HepG2 (cell line): Measurements from ENCODE around the gene CREBRF. TPM values are rescaled to one million over a fixed set of nuclear protein-coding genes. Genes with fewer than 3 reads are reported as not detected.

Experiments
- ATAC-seq: fragments of 200-7000 bp; cut with Tn5 transposase; 3 replicates; pipeline ENCODE4 v1.9.1; 2020; ENCODE audit warnings: mild to moderate bottlenecking, moderate library complexity
- Bru-seq: library from RNA; stranded (reverse); fragments of 400-500 nt; gene quantifications from one replicate; lab custom pipeline; 2021; lab: Mats Ljungman, UMichigan
- BruChase-seq, 2 experiments: library from RNA; stranded (reverse); fragments of 400-500 nt; gene quantifications; one replicate each; lab custom pipeline; 2021; lab: Mats Ljungman, UMichigan
- BruUV-seq: library from RNA; stranded (reverse); fragments of 400-500 nt; replicated peaks from 2 replicates; lab custom pipeline; 2021; lab: Mats Ljungman, UMichigan
- CTCF ChIA-PET: fragments of 300-600 bp; formaldehyde crosslinking; extraction: SDS; loops from one replicate; lab custom pipeline; 2021; ENCODE audit warnings: low total read pairs, inconsistent platforms, low intra/inter-chr PET ratio; lab: Yijun Ruan, JAX
- POLR2A ChIA-PET: fragments of 350-600 bp; sonication (Branson Sonifier 250); formaldehyde crosslinking; loops from one replicate; lab custom pipeline; 2020; ENCODE audit warnings: antibody characterized with exemption, inconsistent platforms; lab: Yijun Ruan, JAX
- DNase-seq: peaks from one replicate; pipeline ENCODE4 v3.0.0-alpha.2; 2015; ENCODE audit warnings: low spot score
- FAIRE-seq: peaks from 3 replicates; lab custom pipeline; 2011; peaks lifted over from hg19 to GRCh38; lab: Jason Lieb, UNC
- H2AFZ ChIP-seq: one replicate; pipeline ENCODE4 v1.6.1; 2011; ENCODE audit warnings: low read length, inconsistent platforms
- H3K27ac ChIP-seq: fragments of 300-600 bp; 3 replicates; pipeline ENCODE4 v1.8.0; 2011; ENCODE audit warnings: mixed run types, mild to moderate bottlenecking, mixed read lengths, low read length, inconsistent platforms; ENCODE audit not compliant: insufficient read depth; ENCODE audit errors: extremely low read length
- H3K27me3 ChIP-seq, 2 experiments: fragments of 200-600 bp in 1 of 2; 2 replicates in 1 of 2; 3 replicates in 1 of 2; pipeline versions ENCODE4 v1.6.0 to v1.8.0; 2011; ENCODE audit warnings: low read length in 2 of 2, mild to moderate bottlenecking in 2 of 2, moderate library complexity in 2 of 2, inconsistent platforms in 1 of 2; ENCODE audit not compliant: insufficient read depth in 2 of 2, control insufficient read depth in 1 of 2
- H3K36me3 ChIP-seq, 2 experiments: fragments of 200-600 bp in 1 of 2; replicated peaks in 1 of 2; 2 replicates in 1 of 2; 3 replicates in 1 of 2; pipeline versions ENCODE4 v1.5.1 to v1.8.0; 2011; ENCODE audit warnings: low read length in 2 of 2, inconsistent platforms in 1 of 2; ENCODE audit not compliant: insufficient read depth in 2 of 2, control insufficient read depth in 1 of 2
- H3K4me1 ChIP-seq: 2 replicates; pipeline ENCODE4 v1.5.1; 2012; ENCODE audit warnings: low read length, inconsistent platforms; ENCODE audit not compliant: insufficient read depth
- H3K4me2 ChIP-seq: 2 replicates; pipeline ENCODE4 v1.6.0; 2011; ENCODE audit warnings: low read depth, low read length, inconsistent platforms
- H3K4me3 ChIP-seq, 3 experiments: fragments of 200-600 bp in 1 of 3; sonication (generic), shearing (Covaris generic) in 1 of 3; replicated peaks in 1 of 3; 2 replicates each; pipeline ENCODE4 v1.5.1; 2011 to 2016; ENCODE audit warnings: low read length in 3 of 3, inconsistent platforms in 2 of 3, low read depth in 2 of 3, mild to moderate bottlenecking in 2 of 3, control low read depth in 1 of 3, mixed read lengths in 1 of 3; ENCODE audit not compliant: insufficient read depth in 1 of 3
- H3K79me2 ChIP-seq: one replicate; pipeline ENCODE4 v1.6.1; 2011; ENCODE audit warnings: low read length, inconsistent platforms; ENCODE audit not compliant: insufficient read depth
- H3K9ac ChIP-seq: 2 replicates; pipeline ENCODE4 v1.6.0; 2011; ENCODE audit warnings: mild to moderate bottlenecking, low read depth, low read length, inconsistent platforms; ENCODE audit not compliant: insufficient read depth
- H3K9me3 ChIP-seq: 2 replicates; pipeline ENCODE4 v1.5.1; 2012; ENCODE audit warnings: mild to moderate bottlenecking, low read length
- H4K20me1 ChIP-seq: 2 replicates; pipeline ENCODE4 v1.6.0; 2011; ENCODE audit warnings: inconsistent platforms, mild to moderate bottlenecking, low read length, moderate library complexity; ENCODE audit not compliant: insufficient read depth
- AGO2 ChIP-seq: fragments of 200-400 bp; formaldehyde crosslinking; optimal IDR thresholded peaks from 2 replicates; pipeline ENCODE3; 2017; ENCODE audit warnings: mild to moderate bottlenecking, low read depth, low read length, moderate library complexity
- CREB1 ChIP-seq, 2 experiments: fragments of 450-650 bp in 1 of 2; IDR thresholded peaks; 2 replicates each; pipeline ENCODE4 v1.6.1; 2016 to 2017; ENCODE audit warnings: control low read depth in 1 of 2, mild to moderate bottlenecking in 1 of 2, missing compliant biosample characterization in 1 of 2, missing genetic modification characterization in 1 of 2
- GATAD2A ChIP-seq: IDR thresholded peaks from 2 replicates; pipeline ENCODE4 v1.6.1; 2016
- KLF6 ChIP-seq: IDR thresholded peaks from 2 replicates; pipeline ENCODE4 v1.8.0; 2016; ENCODE audit warnings: missing biosample characterization, missing genetic modification reagents
- LCORL ChIP-seq, 2 experiments: fragments of 450-650 bp in 1 of 2; sonication (generic) in 1 of 2; formaldehyde crosslinking in 1 of 2; IDR thresholded peaks; 2 replicates each; pipeline versions ENCODE4 v1.5.0 to v1.6.1; 2017 to 2020; ENCODE audit warnings: antibody characterized with exemption in 1 of 2, missing genetic modification reagents in 1 of 2
- NR3C1 ChIP-seq: sonication (generic); formaldehyde crosslinking; IDR thresholded peaks from 2 replicates; pipeline ENCODE4 v1.4.0; 2020; ENCODE audit warnings: missing genetic modification reagents
- REXO4 ChIP-seq: sonication (generic); formaldehyde crosslinking; IDR thresholded peaks from 2 replicates; pipeline ENCODE4 v1.8.0; 2022; ENCODE audit warnings: missing genetic modification reagents, mild to moderate bottlenecking, borderline replicate concordance
- SMYD3 ChIP-seq: sonication (generic); formaldehyde crosslinking; IDR thresholded peaks from 2 replicates; pipeline ENCODE4 v1.8.1; 2023; ENCODE audit warnings: mild to moderate bottlenecking, missing genetic modification reagents
- ZNF263 ChIP-seq: sonication (generic); formaldehyde crosslinking; IDR thresholded peaks from 2 replicates; pipeline ENCODE4 v1.4.0; 2020; ENCODE audit warnings: missing genetic modification reagents
- ZUFSP ChIP-seq: sonication (generic); formaldehyde crosslinking; IDR thresholded peaks from 2 replicates; pipeline ENCODE4 v1.9.0; 2021; ENCODE audit warnings: missing genetic modification reagents, mild to moderate bottlenecking, borderline replicate concordance
- WGBS: methylation state at CpG from one replicate; pipeline ENCODE4 v1.1.6; 2017; ENCODE audit warnings: low lambda C conversion rate; 5-methylcytosine and 5-hydroxymethylcytosine counted together
- in situ Hi-C: cut with HindIII; loops from 2 replicates; pipeline ENCODE4 v1.10.0; 2017; ENCODE audit warnings: low pct_unique_long_range_greater_than_20kb; ENCODE audit not compliant: extremely low pct_ligation_motif_present
- intact Hi-C: fragments of 100-400 bp; cut with micrococcal nuclease; formaldehyde crosslinking; loops from one replicate; pipeline ENCODE4 v1.10.0; 2022; ENCODE audit not compliant: unreplicated experiment
- long read RNA-seq, 2 experiments: library from RNA in 1 of 2; library from polyadenylated mRNA in 1 of 2; stranded (forward) in 1 of 2; unstranded in 1 of 2; transcript quantifications; one replicate each; pipeline ENCODE4 v2.0.0, GENCODE V29; 2019 to 2022
- polyA minus RNA-seq, 3 experiments: library from RNA; depleted of rRNA, polyadenylated mRNA; stranded (reverse); fragments of >200 nt; gene quantifications; 2 replicates each; pipeline ENCODE4 v1.2.3, GENCODE V29; 2011; ENCODE audit warnings: low replicate concordance in 1 of 3
- polyA plus RNA-seq, 8 experiments: library from polyadenylated mRNA; depleted of rRNA in 3 of 8; stranded (reverse) in 7 of 8; unstranded in 1 of 8; fragments of >200 nt; fragmentation: Illumina TruSeq in 4 of 8; extraction: Trizol in 4 of 8; gene quantifications; 2 replicates each; pipeline versions ENCODE4 v1.2.1 to v1.2.3, GENCODE V29; 2011 to 2016; ENCODE audit warnings: low read depth in 4 of 8, missing spikeins in 1 of 8, mixed read lengths in 1 of 8; ENCODE audit not compliant: insufficient read depth in 1 of 8
- total RNA-seq, 5 experiments: library from RNA; depleted of rRNA; stranded (reverse); fragments of >200 nt; fragmentation: Illumina TruSeq; extraction: Trizol; gene quantifications; 2 replicates each; pipeline ENCODE4 v1.2.3, GENCODE V29; 2016; ENCODE audit warnings: low read depth in 1 of 5
- TF ChIP-seq, protein P1 (sequence below): sonication (generic); formaldehyde crosslinking; IDR thresholded peaks from 2 replicates; pipeline ENCODE4 v1.4.0; 2020; ENCODE audit warnings: missing genetic modification reagents
- TF ChIP-seq, protein P2 (sequence below): fragments of 450-650 bp; IDR thresholded peaks from 2 replicates; pipeline ENCODE4 v1.6.1; 2017; ENCODE audit warnings: mild to moderate bottlenecking

The CREBRF gene
- total RNA-seq (2016; rRNA removed; fragmentation: Illumina TruSeq; extraction: Trizol) (4.5 and 5.1 TPM in 2 replicates), polyA plus RNA-seq (2011; rRNA removed) (8.9 and 10.2 TPM in 2 replicates), polyA minus RNA-seq (2011; rRNA and poly(A)+ RNA removed; ENCODE audit: low replicate concordance) (10.2 and 30.3 TPM in 2 replicates), Bru-seq, nascent RNA (percentile 76 among the genes with signal in this experiment), BruChase-seq, experiment 1, labeled RNA remaining after a 6-hour chase (percentile 77 among the genes with signal in this experiment), BruChase-seq, experiment 2, labeled RNA remaining after a 2-hour chase (percentile 78 among the genes with signal in this experiment)
- total RNA-seq (2016; cell fraction: cytosol; rRNA removed; fragmentation: Illumina TruSeq; extraction: Trizol; ENCODE audit: low read depth) = 3.3 and 4.5 TPM in 2 replicates
- 4.9 and 5.3 TPM in 2 replicates for total RNA-seq (2016; cell fraction: insoluble cytoplasmic fraction; rRNA removed; fragmentation: Illumina TruSeq; extraction: Trizol)
- 5.3 and 5.8 TPM in 2 replicates for total RNA-seq (2016; cell fraction: membrane; rRNA removed; fragmentation: Illumina TruSeq; extraction: Trizol)
- total RNA-seq (2016; cell fraction: nucleus; rRNA removed; fragmentation: Illumina TruSeq; extraction: Trizol) = 7.6 and 9.7 TPM in 2 replicates
- 2.5 and 3.3 TPM in 2 replicates for polyA plus RNA-seq (2011; cell fraction: cytosol; rRNA removed)
- 15.4 and 16.5 TPM in 2 replicates for polyA plus RNA-seq (2011; cell fraction: nucleus; rRNA removed)
- polyA plus RNA-seq (2012) = 6.6 and 9.2 TPM in 2 replicates
- polyA plus RNA-seq (2016; cell fraction: cytosol; fragmentation: Illumina TruSeq; extraction: Trizol; ENCODE audit: low read depth) = 0.08 and 0.09 TPM in 2 replicates
- polyA plus RNA-seq (2016; cell fraction: insoluble cytoplasmic fraction; fragmentation: Illumina TruSeq; extraction: Trizol; ENCODE audit: low read depth) = 1.6 TPM in 2 replicates
- 0.17 and 0.21 TPM in 2 replicates for polyA plus RNA-seq (2016; cell fraction: membrane; fragmentation: Illumina TruSeq; extraction: Trizol; ENCODE audit: low read depth)
- polyA plus RNA-seq (2016; cell fraction: nucleus; fragmentation: Illumina TruSeq; extraction: Trizol; ENCODE audit: insufficient read depth, low read depth) = 5.6 and 7.8 TPM in 2 replicates
- 6.2 and 13.2 TPM in 2 replicates for polyA minus RNA-seq (2011; cell fraction: cytosol; rRNA and poly(A)+ RNA removed)
- 40.2 and 40.9 TPM in 2 replicates for polyA minus RNA-seq (2011; cell fraction: nucleus; rRNA and poly(A)+ RNA removed)
- long read RNA-seq, experiment 1, partial matches to known transcripts = 0 of 1 reads
- long read RNA-seq, experiment 1, other reads (novel, unspliced or antisense) = 1 of 1 reads
- long read RNA-seq, experiment 2, partial matches to known transcripts = 0 of 9 reads
- long read RNA-seq, experiment 2, other reads (novel, unspliced or antisense) = 9 of 9 reads

DNA sequence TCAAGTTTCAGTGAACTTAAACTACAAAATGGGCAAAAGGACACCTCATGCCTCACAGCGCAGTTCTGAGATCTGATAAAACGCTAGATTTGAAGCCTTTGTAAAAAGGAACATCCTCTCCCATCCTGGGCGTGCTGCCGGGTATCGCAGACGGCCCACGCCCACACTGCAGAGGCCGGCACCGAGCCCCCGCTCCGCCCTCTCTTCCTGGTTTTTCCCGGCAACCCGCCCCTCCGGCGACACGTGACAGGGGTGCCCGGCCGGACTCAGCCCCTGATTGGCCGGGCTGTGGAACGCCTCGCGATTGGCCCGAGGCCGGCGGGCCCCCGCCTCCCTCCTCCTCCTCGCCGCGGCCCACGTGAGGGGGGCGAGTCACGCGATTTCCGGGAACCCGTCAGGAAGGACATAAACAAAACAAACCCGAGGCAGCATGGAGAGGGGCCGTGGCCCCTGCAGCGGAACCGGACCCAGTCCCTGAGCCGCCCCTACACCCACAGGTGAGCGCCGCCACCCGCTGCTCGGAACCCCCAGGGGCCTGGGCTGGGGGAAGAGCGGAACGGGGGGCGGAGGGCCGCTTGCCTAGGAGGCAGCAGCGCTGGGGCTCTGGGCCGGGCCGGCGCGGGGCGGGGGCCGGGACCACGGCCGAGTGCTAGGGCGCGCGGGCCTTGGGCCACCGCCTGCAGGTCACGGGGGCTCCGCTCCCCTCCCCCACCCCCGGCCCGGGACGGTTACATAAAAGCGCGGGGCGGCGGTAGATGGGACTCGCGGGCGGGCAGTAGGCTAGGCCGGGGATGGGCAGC, at the start of gene CREBRF:
CREBRF (plus strand) TSS at position 370 of the 800 bp plus-strand sequence. CDS start 24,424 bp downstream, outside the sequence.
- Histone ChIP-seq H3K4me3 (peak within 1 kb of the TSS; percentile 83 to 98 (median 93)), H3K4me2 (peak within 1 kb of the TSS; percentile 93), H3K36me3 (no peaks in the 10 kb centered on the region), H3K4me1 (peaks cover 33% of the 10 kb centered on the region), H3K79me2 (peaks cover 20% of the 10 kb centered on the region), H3K27me3 (no peaks in the 10 kb centered on the region; a peak in 1 of 5 replicates), H2AFZ (peak within 1 kb of the TSS; percentile 31), H3K9me3 (no peaks in the 10 kb centered on the region), H3K27ac (peak within 1 kb of the TSS; percentile 89), H3K9ac (peak within 1 kb of the TSS; percentile 84), H4K20me1 (no peaks in the 10 kb centered on the region)
- DNase-seq = peak; percentile 91
- in situ Hi-C loops (loop anchor here (5.0 kb wide), 2 partner anchors 39 to 74 kb away; partner anchors contain the start of gene ATP6V0E1), intact Hi-C loops (loop anchor here (2.0 to 5.0 kb wide), 4 partner anchors 36 to 89 kb away; partner anchors contain the start of genes ATP6V0E1 and BNIP1)
- FAIRE-seq = peak; percentile 81
- CTCF ChIA-PET = no interaction called here
- 3% methylated on average over 14 of the region's 74 CpGs for WGBS
- POLR2A ChIA-PET = interaction anchor here (1.0 to 1.8 kb wide), 10 partner anchors 16 to 275 kb away, joined by 3 to 20 read pairs (median 6); partner anchors contain the start of genes ATP6V0E1, RPL26L1 and STC2
- peak; percentile 88 for ATAC-seq
- no TSS peak for BruUV-seq
- TF ChIP-seq, protein P1, sequence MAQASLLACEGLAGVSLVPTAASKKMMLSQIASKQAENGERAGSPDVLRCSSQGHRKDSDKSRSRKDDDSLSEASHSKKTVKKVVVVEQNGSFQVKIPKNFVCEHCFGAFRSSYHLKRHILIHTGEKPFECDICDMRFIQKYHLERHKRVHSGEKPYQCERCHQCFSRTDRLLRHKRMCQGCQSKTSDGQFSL = no peak
- no peak for TF ChIP-seq LCORL (IDR thresholded peaks at IDR 0.05)
- no peak for TF ChIP-seq LCORL (CRISPR knock-in tag; IDR thresholded peaks at IDR 0.05)
- TF ChIP-seq, protein P2, sequence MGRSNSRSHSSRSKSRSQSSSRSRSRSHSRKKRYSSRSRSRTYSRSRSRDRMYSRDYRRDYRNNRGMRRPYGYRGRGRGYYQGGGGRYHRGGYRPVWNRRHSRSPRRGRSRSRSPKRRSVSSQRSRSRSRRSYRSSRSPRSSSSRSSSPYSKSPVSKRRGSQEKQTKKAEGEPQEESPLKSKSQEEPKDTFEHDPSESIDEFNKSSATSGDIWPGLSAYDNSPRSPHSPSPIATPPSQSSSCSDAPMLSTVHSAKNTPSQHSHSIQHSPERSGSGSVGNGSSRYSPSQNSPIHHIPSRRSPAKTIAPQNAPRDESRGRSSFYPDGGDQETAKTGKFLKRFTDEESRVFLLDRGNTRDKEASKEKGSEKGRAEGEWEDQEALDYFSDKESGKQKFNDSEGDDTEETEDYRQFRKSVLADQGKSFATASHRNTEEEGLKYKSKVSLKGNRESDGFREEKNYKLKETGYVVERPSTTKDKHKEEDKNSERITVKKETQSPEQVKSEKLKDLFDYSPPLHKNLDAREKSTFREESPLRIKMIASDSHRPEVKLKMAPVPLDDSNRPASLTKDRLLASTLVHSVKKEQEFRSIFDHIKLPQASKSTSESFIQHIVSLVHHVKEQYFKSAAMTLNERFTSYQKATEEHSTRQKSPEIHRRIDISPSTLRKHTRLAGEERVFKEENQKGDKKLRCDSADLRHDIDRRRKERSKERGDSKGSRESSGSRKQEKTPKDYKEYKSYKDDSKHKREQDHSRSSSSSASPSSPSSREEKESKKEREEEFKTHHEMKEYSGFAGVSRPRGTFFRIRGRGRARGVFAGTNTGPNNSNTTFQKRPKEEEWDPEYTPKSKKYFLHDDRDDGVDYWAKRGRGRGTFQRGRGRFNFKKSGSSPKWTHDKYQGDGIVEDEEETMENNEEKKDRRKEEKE = no peak
- no peak; the same call in 1 of the 2 replicates for TF ChIP-seq GATAD2A (CRISPR knock-in tag)
- TF ChIP-seq AGO2 = peak; percentile 63
- peak; percentile 66 for TF ChIP-seq CREB1 (IDR thresholded peaks at IDR 0.05)
- TF ChIP-seq CREB1 (CRISPR knock-in tag; IDR thresholded peaks at IDR 0.05) = peak; percentile 51
- 0 out of 2 replicates have a peak, but pooled peaks have one; percentile 67 for TF ChIP-seq KLF6 (CRISPR knock-in tag)
- TF ChIP-seq SMYD3 = no peak
- TF ChIP-seq ZUFSP (CRISPR knock-in tag) = no peak
- TF ChIP-seq ZNF263 (CRISPR knock-in tag) = no peak
- TF ChIP-seq REXO4 (CRISPR knock-in tag) = no peak
- TF ChIP-seq NR3C1 = no peak
